SJCRH30 (cell line): ENCODE results near the gene CBX8. TPM values are rescaled to one million over a fixed set of nuclear protein-coding genes. Genes with fewer than 3 reads are reported as not detected.

Experiments used
- DNase-seq, 2 experiments: peaks; one replicate each; pipeline ENCODE4 v3.0.0-alpha.2; 2015 to 2020
- H3K27ac ChIP-seq: fragments of 250-450 bp; sonication (Bioruptor Pico); 2 replicates; pipeline ENCODE4 v1.5.1; 2020; ENCODE audit warnings: mild to moderate bottlenecking, moderate library complexity
- H3K27me3 ChIP-seq: fragments of 250-450 bp; sonication (Bioruptor Pico); 2 replicates; pipeline ENCODE4 v1.5.1; 2020; ENCODE audit warnings: mild to moderate bottlenecking, moderate library complexity
- H3K36me3 ChIP-seq: fragments of 250-450 bp; sonication (Bioruptor Pico); 2 replicates; pipeline ENCODE4 v1.5.1; 2020; ENCODE audit warnings: mild to moderate bottlenecking, moderate library complexity
- H3K4me1 ChIP-seq: fragments of 250-450 bp; sonication (Bioruptor Pico); 2 replicates; pipeline ENCODE4 v1.5.1; 2020; ENCODE audit warnings: mild to moderate bottlenecking, moderate library complexity
- H3K4me3 ChIP-seq: fragments of 250-450 bp; sonication (Bioruptor Pico); 2 replicates; pipeline ENCODE4 v1.5.1; 2020; ENCODE audit warnings: mild to moderate bottlenecking, moderate library complexity
- H3K9me3 ChIP-seq: fragments of 250-450 bp; sonication (Bioruptor Pico); replicated peaks from 2 replicates; pipeline ENCODE4 v1.5.1; 2020; ENCODE audit warnings: mild to moderate bottlenecking, moderate library complexity
- total RNA-seq: library from RNA; depleted of rRNA; stranded (reverse); fragments of >200 nt; shearing (Covaris generic); gene quantifications from 2 replicates; pipeline ENCODE4 v1.2.3, GENCODE V29; 2014; rRNA removed

CBX8 gene
- 8.2 and 11.3 TPM in 2 replicates for total RNA-seq

GRCh38 chr17:79796763-79797491 lies at the start of gene CBX8:
TSS of gene CBX8 (minus strand) at chr17:79797077. CDS start at chr17:79796998, 79 bp downstream.
- H3K27me3 ChIP-seq: peaks cover 41% of the 10 kb centered on the region
- H3K9me3 ChIP-seq: no peaks in the 10 kb centered on the region
- peak; percentile 100 for DNase-seq
- H3K4me1 ChIP-seq: peaks cover 17% of the 10 kb centered on the region
- peak within 1 kb of the TSS; percentile 47; the same call in 1 of the 2 replicates for H3K27ac ChIP-seq
- H3K4me3 ChIP-seq: peak within 1 kb of the TSS; percentile 85
- H3K36me3 ChIP-seq: peaks cover 3% of the 10 kb centered on the region; the same call in 1 of the 2 replicates

GRCh38 chr17:79845601-79845949 lies 48.7 kb upstream of the CBX8 start:
- no peaks in the 10 kb centered on the region for H3K9me3 ChIP-seq
- H3K4me1 ChIP-seq: peaks cover 10% of the 10 kb centered on the region
- H3K27me3 ChIP-seq: peaks cover 39% of the 10 kb centered on the region
- peak in 1 of 2 experiments; percentile 53 for DNase-seq
- no peaks in the 10 kb centered on the region for H3K36me3 ChIP-seq
- peak overlapping the region; percentile 44; the same call in 1 of the 2 replicates for H3K4me3 ChIP-seq
- no peak overlapping the region for H3K27ac ChIP-seq

GRCh38 chr17:79844869-79845600 lies 48.2 kb upstream of the CBX8 start:
- H3K27me3 ChIP-seq: peaks cover 38% of the 10 kb centered on the region

GRCh38 chr17:79843816-79844800 lies 47.2 kb upstream of the CBX8 start:
- Histone ChIP-seq H3K9me3 (no peaks in the 10 kb centered on the region), H3K27me3 (peaks cover 30% of the 10 kb centered on the region), H3K27ac (no peak overlapping the region; the same call in 1 of the 2 replicates), H3K4me1 (peaks cover 10% of the 10 kb centered on the region; the same call in 1 of the 2 replicates), H3K36me3 (no peaks in the 10 kb centered on the region), H3K4me3 (peak overlapping the region; percentile 58)
- DNase-seq: peak; percentile 61 to 79

More at GRCh38 chr17:79844869-79845600, 48.2 kb upstream of the CBX8 start:
- H3K4me1 ChIP-seq: peaks cover 10% of the 10 kb centered on the region; the same call in 1 of the 2 replicates
- H3K36me3 ChIP-seq: no peaks in the 10 kb centered on the region
- no peaks in the 10 kb centered on the region for H3K9me3 ChIP-seq
- DNase-seq: peak; percentile 65 to 77
- peak overlapping the region; percentile 44 for H3K4me3 ChIP-seq
- H3K27ac ChIP-seq: no peak overlapping the region

- H3K27ac ChIP-seq: no peak overlapping the region
Observed at GRCh38 chr17:79843474-79843815, 46.6 kb upstream of the CBX8 start.

GRCh38 chr17:79842656-79843473 lies 46.0 kb upstream of the CBX8 start:
- peaks cover 7% of the 10 kb centered on the region; the same call in 1 of the 2 replicates for H3K4me1 ChIP-seq
- DNase-seq: peak in 1 of 2 experiments; percentile 50

More at GRCh38 chr17:79843474-79843815, 46.6 kb upstream of the CBX8 start:
- peaks cover 23% of the 10 kb centered on the region for H3K27me3 ChIP-seq
- H3K36me3 ChIP-seq: no peaks in the 10 kb centered on the region
- no peaks in the 10 kb centered on the region for H3K9me3 ChIP-seq
- H3K4me1 ChIP-seq: peaks cover 10% of the 10 kb centered on the region; the same call in 1 of the 2 replicates
- H3K4me3 ChIP-seq: peak overlapping the region; percentile 58
- DNase-seq: no peak

GRCh38 chr17:79842136-79842655 lies 45.3 kb upstream of the CBX8 start:
- Histone ChIP-seq H3K4me3 (no peak overlapping the region), H3K4me1 (peaks cover 12% of the 10 kb centered on the region), H3K27ac (no peak overlapping the region), H3K9me3 (no peaks in the 10 kb centered on the region), H3K27me3 (peaks cover 18% of the 10 kb centered on the region), H3K36me3 (no peaks in the 10 kb centered on the region)
- no peak for DNase-seq

More at GRCh38 chr17:79842656-79843473, 46.0 kb upstream of the CBX8 start:
- Histone ChIP-seq H3K4me3 (peak overlapping the region; percentile 58), H3K27ac (no peak overlapping the region), H3K9me3 (no peaks in the 10 kb centered on the region), H3K36me3 (no peaks in the 10 kb centered on the region), H3K27me3 (peaks cover 18% of the 10 kb centered on the region)

- no peak for DNase-seq
- H3K4me1 ChIP-seq: peaks cover 18% of the 10 kb centered on the region
- H3K36me3 ChIP-seq: peaks cover 2% of the 10 kb centered on the region; the same call in 1 of the 2 replicates
- peaks cover 18% of the 10 kb centered on the region for H3K27me3 ChIP-seq
- H3K27ac ChIP-seq: no peak overlapping the region
- H3K9me3 ChIP-seq: no peaks in the 10 kb centered on the region
- H3K4me3 ChIP-seq: no peak overlapping the region
Observed at GRCh38 chr17:79841369-79842135, 44.7 kb upstream of the CBX8 start.

GRCh38 chr17:79840989-79841286 lies 44.1 kb upstream of the CBX8 start:
- no peak overlapping the region for H3K27ac ChIP-seq
- no peak overlapping the region for H3K4me3 ChIP-seq
- peaks cover 19% of the 10 kb centered on the region for H3K4me1 ChIP-seq
- DNase-seq: no peak
- H3K36me3 ChIP-seq: peaks cover 5% of the 10 kb centered on the region
- H3K27me3 ChIP-seq: peaks cover 18% of the 10 kb centered on the region
- no peaks in the 10 kb centered on the region for H3K9me3 ChIP-seq

- peak overlapping the region; percentile 66 for H3K4me3 ChIP-seq
- H3K9me3 ChIP-seq: no peaks in the 10 kb centered on the region
- peaks cover 18% of the 10 kb centered on the region for H3K27me3 ChIP-seq
- H3K27ac ChIP-seq: no peak overlapping the region
- peaks cover 18% of the 10 kb centered on the region for H3K4me1 ChIP-seq
- peaks cover 10% of the 10 kb centered on the region for H3K36me3 ChIP-seq
- DNase-seq: no peak
Observed at GRCh38 chr17:79840269-79840988, 43.6 kb upstream of the CBX8 start.

- H3K9me3 ChIP-seq: no peaks in the 10 kb centered on the region
- H3K4me1 ChIP-seq: peaks cover 12% of the 10 kb centered on the region
- H3K27me3 ChIP-seq: peaks cover 15% of the 10 kb centered on the region
- H3K4me3 ChIP-seq: peak within 1 kb of the TSS; percentile 66
- H3K27ac ChIP-seq: peak within 1 kb of the TSS; percentile 45
- peaks cover 19% of the 10 kb centered on the region for H3K36me3 ChIP-seq
- peak; percentile 96 for DNase-seq
Observed at GRCh38 chr17:79839356-79840268, 42.7 kb upstream of the CBX8 start, which contains the start of gene CBX4. TSS of gene CBX4 (minus strand) at chr17:79839440. CDS start at chr17:79839251, 189 bp downstream.
